SU-DHL-6 (cell line): ENCODE data around the gene MYT1.

Experiments
- H2AFZ ChIP-seq: fragments of 200-600 bp; sonication (generic); 2 replicates; pipeline ENCODE4 v1.6.1; 2014; ENCODE audit warnings: low read depth, mild to moderate bottlenecking, moderate library complexity, mixed read lengths, antibody characterized with exemption, low read length; ENCODE audit not compliant: severe bottlenecking
- H3F3A ChIP-seq: fragments of 200-600 bp; shearing (Covaris generic); 2 replicates; pipeline ENCODE4 v1.6.0; 2016; ENCODE audit warnings: antibody characterized with exemption, mild to moderate bottlenecking; ENCODE audit not compliant: insufficient read depth
- H3K27ac ChIP-seq: fragments of 200-600 bp; sonication (generic); 2 replicates; pipeline ENCODE4 v1.5.1; 2016; ENCODE audit warnings: low read depth, mild to moderate bottlenecking, low read length, moderate library complexity, mixed read lengths
- H3K27me3 ChIP-seq: fragments of 200-600 bp; sonication (generic), shearing (Covaris generic); 2 replicates; pipeline ENCODE4 v1.6.0; 2014; ENCODE audit warnings: mild to moderate bottlenecking, low read length
- H3K36me3 ChIP-seq: fragments of 200-600 bp; sonication (generic); 2 replicates; pipeline ENCODE4 v1.6.1; 2014; ENCODE audit warnings: mild to moderate bottlenecking, low read length, mixed read lengths
- H3K4me2 ChIP-seq: fragments of 300-600, 200-600 bp; shearing (Covaris generic), sonication (generic); 2 replicates; pipeline ENCODE4 v1.6.0; 2014; ENCODE audit warnings: low read length, low read depth, mild to moderate bottlenecking; ENCODE audit not compliant: poor library complexity, severe bottlenecking
- H3K4me3 ChIP-seq: fragments of 200-600 bp; sonication (generic); 2 replicates; pipeline ENCODE4 v1.5.1; 2014; ENCODE audit warnings: antibody characterized with exemption, low read length, mild to moderate bottlenecking, mixed read lengths; ENCODE audit not compliant: insufficient read depth, poor library complexity, severe bottlenecking
- H3K79me2 ChIP-seq: fragments of 200-600 bp; sonication (generic); 2 replicates; pipeline ENCODE4 v1.6.1; 2014; ENCODE audit warnings: mild to moderate bottlenecking, low read length, moderate library complexity; ENCODE audit not compliant: insufficient read depth
- H3K9ac ChIP-seq: fragments of 200-600 bp; sonication (generic); 2 replicates; pipeline ENCODE4 v1.7.0; 2014; ENCODE audit warnings: mild to moderate bottlenecking, low read length
- H3K9me2 ChIP-seq: fragments of 200-600 bp; sonication (generic); replicated peaks from 2 replicates; pipeline ENCODE4 v1.6.1; 2014; ENCODE audit warnings: low read length; ENCODE audit not compliant: insufficient read depth
- H3K9me3 ChIP-seq: fragments of 200-600 bp; sonication (generic); 2 replicates; pipeline ENCODE4 v1.6.1; 2014; ENCODE audit warnings: low read length, mixed read lengths; ENCODE audit not compliant: insufficient read depth
- H4K20me1 ChIP-seq: fragments of 200-600 bp; sonication (generic); 2 replicates; pipeline ENCODE4 v1.6.1; 2014; ENCODE audit warnings: low read depth, mild to moderate bottlenecking, antibody characterized with exemption, low read length, moderate library complexity, mixed read lengths
- EZH2phosphoT487 ChIP-seq: fragments of 200-600 bp; sonication (generic), shearing (Covaris generic); conservative IDR thresholded peaks from 2 replicates; pipeline ENCODE4 v1.6.1; 2018; ENCODE audit warnings: mild to moderate bottlenecking, antibody characterized with exemption, low read length, moderate library complexity, mixed read lengths
- TF ChIP-seq, protein P1 (sequence below): fragments of 200-600 bp; sonication (generic); IDR thresholded peaks from one replicate; pipeline ENCODE4 v1.5.1; 2017; ENCODE audit warnings: antibody characterized with exemption, mild to moderate bottlenecking, low read length, moderate library complexity; ENCODE audit not compliant: insufficient read depth, poor library complexity, severe bottlenecking

The MYT1 gene

DNA sequence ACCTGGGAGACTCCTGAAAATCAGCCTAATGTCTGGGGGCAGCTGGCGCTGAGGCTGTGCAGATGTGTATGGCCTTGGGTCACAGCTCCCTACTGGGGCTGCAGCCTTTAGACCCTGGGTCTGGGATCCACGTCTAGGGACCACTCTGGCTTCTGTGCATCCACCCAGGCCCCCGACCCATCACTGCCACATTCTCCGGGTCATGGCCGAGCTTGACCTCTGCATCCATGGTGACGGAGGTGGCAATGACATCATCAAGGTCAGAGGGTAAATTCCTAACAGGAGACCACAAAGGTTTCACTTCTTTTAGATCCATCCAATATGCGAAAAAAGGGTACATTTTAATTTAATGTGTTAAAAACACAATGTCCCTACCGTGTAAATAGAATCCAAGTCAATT, 76.8 kb downstream of the MYT1 start:
- Histone ChIP-seq H3K27me3 (no peaks in the 10 kb centered on the region), H3K27ac (no peak overlapping the region), H3K79me2 (no peaks in the 10 kb centered on the region), H3K4me2 (no peak overlapping the region), H3K36me3 (no peaks in the 10 kb centered on the region), H3K9me2 (no peaks in the 10 kb centered on the region), H3F3A (no peaks in the 10 kb centered on the region), H4K20me1 (no peaks in the 10 kb centered on the region), H3K9ac (no peak overlapping the region), H3K9me3 (no peaks in the 10 kb centered on the region), H3K4me3 (no peak overlapping the region), H2AFZ (no peak overlapping the region)
- TF ChIP-seq EZH2phosphoT487, result no peak
- TF ChIP-seq, protein P1, sequence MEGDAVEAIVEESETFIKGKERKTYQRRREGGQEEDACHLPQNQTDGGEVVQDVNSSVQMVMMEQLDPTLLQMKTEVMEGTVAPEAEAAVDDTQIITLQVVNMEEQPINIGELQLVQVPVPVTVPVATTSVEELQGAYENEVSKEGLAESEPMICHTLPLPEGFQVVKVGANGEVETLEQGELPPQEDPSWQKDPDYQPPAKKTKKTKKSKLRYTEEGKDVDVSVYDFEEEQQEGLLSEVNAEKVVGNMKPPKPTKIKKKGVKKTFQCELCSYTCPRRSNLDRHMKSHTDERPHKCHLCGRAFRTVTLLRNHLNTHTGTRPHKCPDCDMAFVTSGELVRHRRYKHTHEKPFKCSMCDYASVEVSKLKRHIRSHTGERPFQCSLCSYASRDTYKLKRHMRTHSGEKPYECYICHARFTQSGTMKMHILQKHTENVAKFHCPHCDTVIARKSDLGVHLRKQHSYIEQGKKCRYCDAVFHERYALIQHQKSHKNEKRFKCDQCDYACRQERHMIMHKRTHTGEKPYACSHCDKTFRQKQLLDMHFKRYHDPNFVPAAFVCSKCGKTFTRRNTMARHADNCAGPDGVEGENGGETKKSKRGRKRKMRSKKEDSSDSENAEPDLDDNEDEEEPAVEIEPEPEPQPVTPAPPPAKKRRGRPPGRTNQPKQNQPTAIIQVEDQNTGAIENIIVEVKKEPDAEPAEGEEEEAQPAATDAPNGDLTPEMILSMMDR, result no peak

DNA sequence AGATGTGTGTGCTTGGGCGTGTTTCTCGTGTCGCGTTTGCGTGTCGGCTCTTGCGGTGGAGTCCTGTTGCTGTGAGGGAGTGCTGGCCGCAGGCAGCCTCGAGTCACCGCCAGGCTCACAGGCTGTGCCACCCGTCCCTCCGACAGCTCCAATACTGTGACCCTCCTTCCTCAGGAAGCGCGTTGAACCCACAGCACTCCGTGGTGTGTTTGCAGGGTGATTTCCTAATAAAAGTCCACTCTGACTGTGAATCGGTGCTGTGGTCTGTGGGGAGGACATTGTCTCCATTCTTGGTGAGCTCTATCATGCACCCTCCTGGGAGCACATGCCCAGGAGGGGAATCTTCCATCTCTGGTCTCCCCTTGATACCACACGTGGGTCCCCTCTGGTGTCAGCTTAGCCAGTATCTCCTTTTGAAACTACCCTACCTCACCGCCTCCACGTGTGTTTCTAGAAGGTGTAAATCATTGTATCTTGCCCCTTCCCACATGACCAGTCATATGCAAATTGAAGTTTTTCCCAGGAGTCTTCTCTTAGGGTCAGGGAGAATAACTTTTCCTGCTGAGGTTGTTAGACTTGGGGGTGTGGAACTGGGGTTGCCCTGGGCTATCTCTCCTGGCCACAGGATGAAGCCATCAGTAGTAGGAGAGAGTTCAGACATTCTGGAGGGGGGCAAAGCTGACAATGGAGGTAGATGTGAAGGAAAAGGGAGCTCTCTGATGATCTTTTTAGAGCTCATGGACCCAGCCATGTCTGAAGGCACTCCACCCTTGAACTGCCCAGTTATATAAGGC, 77.9 kb downstream of the MYT1 start:
- TF ChIP-seq, protein P1, result no peak
- no peak for TF ChIP-seq EZH2phosphoT487
- Histone ChIP-seq H3K36me3 (no peaks in the 10 kb centered on the region), H4K20me1 (no peaks in the 10 kb centered on the region), H3K4me2 (no peak overlapping the region), H3K27me3 (no peaks in the 10 kb centered on the region), H3K4me3 (no peak overlapping the region), H3K9me2 (no peaks in the 10 kb centered on the region), H3F3A (no peaks in the 10 kb centered on the region), H3K9me3 (no peaks in the 10 kb centered on the region), H3K9ac (no peak overlapping the region), H3K27ac (no peak overlapping the region), H2AFZ (no peak overlapping the region), H3K79me2 (no peaks in the 10 kb centered on the region)

DNA sequence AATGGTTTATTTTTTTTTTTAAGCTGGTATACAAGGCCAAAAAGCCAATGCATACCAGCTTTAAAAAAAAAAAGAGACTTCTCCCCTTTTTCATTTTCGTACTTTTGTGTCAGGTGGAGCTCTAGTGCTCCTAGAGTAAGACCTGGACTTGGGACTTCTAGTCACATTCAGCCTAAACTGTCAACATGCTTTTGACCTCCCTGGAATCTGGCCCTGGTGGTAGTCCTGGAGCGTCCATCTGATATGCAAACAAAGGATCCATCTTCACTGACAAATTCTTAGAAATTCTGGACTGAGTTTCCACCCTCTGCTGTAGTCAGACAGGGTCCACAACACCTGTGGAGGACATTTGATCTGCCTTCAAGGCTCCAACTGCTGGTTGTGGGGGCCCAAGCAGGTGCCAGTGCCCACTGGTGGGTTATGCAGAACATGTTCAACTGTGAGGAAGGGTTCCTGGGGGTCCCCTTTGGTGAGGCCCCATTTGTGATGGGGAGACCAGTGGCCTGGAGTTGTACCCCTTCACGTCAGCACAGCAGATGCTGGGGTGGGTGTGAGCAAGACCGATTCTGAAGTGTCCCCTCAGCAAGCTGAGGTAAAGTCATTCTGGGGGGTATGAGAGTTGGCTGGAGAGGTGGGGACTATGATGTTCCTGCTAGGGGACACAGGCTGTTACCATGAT, 78.7 kb downstream of the MYT1 start:
- Histone ChIP-seq H3K27me3 (no peaks in the 10 kb centered on the region), H3F3A (no peaks in the 10 kb centered on the region), H3K9ac (no peak overlapping the region), H3K36me3 (no peaks in the 10 kb centered on the region), H2AFZ (no peak overlapping the region), H4K20me1 (no peaks in the 10 kb centered on the region), H3K4me3 (no peak overlapping the region), H3K4me2 (no peak overlapping the region), H3K9me3 (no peaks in the 10 kb centered on the region), H3K27ac (no peak overlapping the region), H3K9me2 (no peaks in the 10 kb centered on the region), H3K79me2 (no peaks in the 10 kb centered on the region)
- TF ChIP-seq, protein P1, result no peak
- TF ChIP-seq EZH2phosphoT487, result no peak
